Retinal pigment epithelial cell (primary cell): Measurements from ENCODE around the gene DDX1.
A peak's percentile ranks its signal among the peaks of the same experiment; 100 is the strongest.

Experiments
- DNase-seq: peaks from one replicate; pipeline ENCODE4 v3.0.0-alpha.2; 2010; ENCODE audit warnings: low read depth
- H3K4me3 ChIP-seq: 2 replicates; pipeline ENCODE4 v1.5.1; 2011; ENCODE audit warnings: mild to moderate bottlenecking, low read length, control low read depth, moderate library complexity
- CTCF ChIP-seq: conservative IDR thresholded peaks from 2 replicates; pipeline ENCODE4 v1.5.1; 2011; ENCODE audit warnings: low read depth, low read length, control low read depth, inconsistent platforms

Gene DDX1

GRCh38 chr2:15559379-15560139 lies 32.1 kb upstream of the DDX1 start:
- no peak for TF ChIP-seq CTCF
- H3K4me3 ChIP-seq = peak overlapping the region; percentile 94
- DNase-seq = no peak

- peak overlapping the region; percentile 94 for H3K4me3 ChIP-seq
- no peak for TF ChIP-seq CTCF
- DNase-seq = no peak
Observed at GRCh38 chr2:15560140-15560987, 31.3 kb upstream of the DDX1 start.

GRCh38 chr2:15560988-15561573 lies 30.6 kb upstream of the DDX1 start, which contains the start of gene NBAS:
Gene NBAS, minus strand, starts transcription at chr2:15561334. Its CDS starts 30 bp downstream, at chr2:15561304.
- no peak for TF ChIP-seq CTCF
- no peak for DNase-seq

GRCh38 chr2:15561574-15562344 lies 29.9 kb upstream of the DDX1 start:
- TF ChIP-seq CTCF = no peak
- DNase-seq = no peak
- peak overlapping the region; percentile 94 for H3K4me3 ChIP-seq

More at GRCh38 chr2:15560988-15561573, 30.6 kb upstream of the DDX1 start, which contains the start of gene NBAS:
- peak within 1 kb of the TSS; percentile 94 for H3K4me3 ChIP-seq

- H3K4me3 ChIP-seq = no peak overlapping the region
- no peak for DNase-seq
- TF ChIP-seq CTCF = no peak
Observed at GRCh38 chr2:15562354-15563031, 29.2 kb upstream of the DDX1 start.

- DNase-seq = no peak
- no peak for TF ChIP-seq CTCF
- H3K4me3 ChIP-seq = no peak overlapping the region
Observed at GRCh38 chr2:15563227-15564100, 28.2 kb upstream of the DDX1 start.
